GM23338 (cell line): Measurements from ENCODE around the gene COX7B2. TPM values are rescaled to one million over a fixed set of nuclear protein-coding genes. Genes with fewer than 3 reads are reported as not detected.

ENCODE experiments used
- ATAC-seq: fragments of 200-7000 bp; cut with Tn5 transposase; 3 replicates; pipeline ENCODE4 v1.9.1; 2020
- DNase-seq: peaks from one replicate; pipeline ENCODE4 v3.0.0-alpha.2; 2015; ENCODE audit warnings: low spot score
- H2AFZ ChIP-seq: fragments of 200-600 bp; sonication (generic); 2 replicates; pipeline ENCODE4 v1.8.0; 2016; ENCODE audit warnings: antibody characterized with exemption, mild to moderate bottlenecking, moderate library complexity
- H3F3A ChIP-seq: fragments of 200-600 bp; sonication (generic); replicated peaks from 2 replicates; pipeline ENCODE4 v1.8.0; 2017; ENCODE audit warnings: antibody characterized with exemption, mixed run types, low read depth
- H3K27ac ChIP-seq: fragments of 200-600 bp; sonication (generic); 2 replicates; pipeline ENCODE4 v1.6.1; 2016; ENCODE audit warnings: low read depth
- H3K27me3 ChIP-seq: fragments of 200-600 bp; sonication (generic); 2 replicates; pipeline ENCODE4 v1.8.0; 2016; ENCODE audit warnings: mild to moderate bottlenecking, mixed run types, moderate library complexity; ENCODE audit not compliant: insufficient read depth
- H3K36me3 ChIP-seq: fragments of 200-600 bp; sonication (generic); 2 replicates; pipeline ENCODE4 v1.8.0; 2016; ENCODE audit warnings: mild to moderate bottlenecking; ENCODE audit not compliant: insufficient read depth
- H3K4me1 ChIP-seq: fragments of 200-600 bp; sonication (generic); 2 replicates; pipeline ENCODE4 v1.8.0; 2016; ENCODE audit warnings: mild to moderate bottlenecking, moderate library complexity; ENCODE audit not compliant: insufficient read depth
- H3K4me2 ChIP-seq: fragments of 200-600 bp; sonication (generic); 2 replicates; pipeline ENCODE4 v1.7.1; 2017; ENCODE audit warnings: mixed run types
- H3K4me3 ChIP-seq: fragments of 200-600 bp; sonication (generic); 2 replicates; pipeline ENCODE4 v1.6.1; 2016; ENCODE audit warnings: mixed run types
- H3K79me2 ChIP-seq: fragments of 200-600 bp; sonication (generic); replicated peaks from 2 replicates; pipeline ENCODE4 v1.8.0; 2017; ENCODE audit warnings: mild to moderate bottlenecking; ENCODE audit not compliant: insufficient read depth
- H3K9me2 ChIP-seq: fragments of 200-600 bp; sonication (generic); 2 replicates; pipeline ENCODE4 v1.8.0; 2017; ENCODE audit not compliant: insufficient read depth
- H4K20me1 ChIP-seq: fragments of 200-600 bp; sonication (generic); replicated peaks from 2 replicates; pipeline ENCODE4 v1.8.0; 2017; ENCODE audit warnings: mild to moderate bottlenecking; ENCODE audit not compliant: insufficient read depth
- H3K27ac Mint-ChIP-seq: 2 replicates; pipeline ENCODE4 v1.8.0; 2020; ENCODE audit warnings: inconsistent platforms, mild to moderate bottlenecking, moderate library complexity, mixed read lengths
- H3K27me3 Mint-ChIP-seq: 3 replicates; pipeline ENCODE4 v1.8.0; 2022; ENCODE audit warnings: low read depth, mild to moderate bottlenecking, moderate library complexity, mixed read lengths, inconsistent platforms; ENCODE audit not compliant: insufficient read depth, poor library complexity
- H3K36me3 Mint-ChIP-seq: 3 replicates; pipeline ENCODE4 v1.8.0; 2021; ENCODE audit warnings: low read depth, mild to moderate bottlenecking, inconsistent platforms, moderate library complexity, mixed read lengths
- H3K4me1 Mint-ChIP-seq: 3 replicates; pipeline ENCODE4 v1.8.0; 2020; ENCODE audit warnings: mild to moderate bottlenecking, inconsistent platforms, mixed read lengths
- H3K4me3 Mint-ChIP-seq: 3 replicates; pipeline ENCODE4 v1.8.0; 2021; ENCODE audit warnings: moderate library complexity, mild to moderate bottlenecking, inconsistent platforms, mixed read lengths
- H3K9me3 Mint-ChIP-seq: 3 replicates; pipeline ENCODE4 v1.8.0; 2020; ENCODE audit warnings: moderate library complexity, mild to moderate bottlenecking, inconsistent platforms, mixed read lengths
- CREB1 ChIP-seq: fragments of 250-450 bp; sonication (Bioruptor Pico); IDR thresholded peaks from 2 replicates; pipeline ENCODE4 v1.5.0; 2020; ENCODE audit warnings: low read depth, mild to moderate bottlenecking, moderate library complexity
- CTCF ChIP-seq, 2 experiments: fragments of 200-600 bp in 1 of 2; sonication (generic) in 1 of 2; conservative IDR thresholded peaks; 2 replicates each; pipeline versions ENCODE4 v1.5.1 to v1.6.1; 2016 to 2017; ENCODE audit warnings: antibody characterized with exemption in 2 of 2, low read depth in 2 of 2, mild to moderate bottlenecking in 2 of 2, moderate library complexity in 1 of 2
- ETS1 ChIP-seq: IDR thresholded peaks from 2 replicates; pipeline ENCODE4 v1.6.1; 2016; ENCODE audit warnings: antibody characterized with exemption
- NANOG ChIP-seq: IDR thresholded peaks from 2 replicates; pipeline ENCODE4 v1.6.1; 2016; ENCODE audit warnings: antibody characterized with exemption, borderline replicate concordance
- STAT1 ChIP-seq: IDR thresholded peaks from one replicate; pipeline ENCODE4 v1.6.1; 2016; ENCODE audit warnings: antibody characterized with exemption; ENCODE audit not compliant: unreplicated experiment
- ZNF114 ChIP-seq: fragments of 250-450 bp; sonication (Bioruptor Pico); IDR thresholded peaks from 2 replicates; pipeline ENCODE4 v1.5.0; 2020; ENCODE audit warnings: mild to moderate bottlenecking, moderate library complexity
- ZNF462 ChIP-seq: fragments of 250-450 bp; sonication (Bioruptor Pico); IDR thresholded peaks from 2 replicates; pipeline ENCODE4 v1.5.0; 2020; ENCODE audit warnings: mild to moderate bottlenecking, moderate library complexity
- polyA plus RNA-seq: library from polyadenylated mRNA; unstranded; fragments of >200 nt; fragmentation: Nextera tagmentation; extraction: Ambion mirVana; gene quantifications from 2 replicates; pipeline ENCODE4 v1.2.1, GENCODE V29; 2016
- total RNA-seq: library from RNA; depleted of rRNA; stranded (reverse); fragments of >200 nt; shearing (Covaris generic); gene quantifications from 2 replicates; pipeline ENCODE4 v1.2.3, GENCODE V29; 2014

Gene COX7B2
- total and polyA plus RNA-seq, 2 experiments from 2014 or later: not detected

GRCh38 chr4:46952451-46952850 lies 43.4 kb upstream of the COX7B2 start (continued):
- no peak for TF ChIP-seq CTCF (conservative IDR thresholded peaks at IDR 0.05; ENCODE audit: low read depth in 2 of 2)

GRCh38 chr4:46950826-46951225 lies 41.8 kb upstream of the COX7B2 start:
- no peaks in the 10 kb centered on the region for H3K36me3 ChIP-seq
- DNase-seq (no peak), ATAC-seq (no peak)
- no peak overlapping the region for H3K27ac Mint-ChIP-seq
- no peak overlapping the region for H2AFZ ChIP-seq
- no peaks in the 10 kb centered on the region for H3K4me1 Mint-ChIP-seq
- H3K9me2 ChIP-seq: no peaks in the 10 kb centered on the region
- no peaks in the 10 kb centered on the region for H3K27me3 ChIP-seq
- no peaks in the 10 kb centered on the region for H3K4me1 ChIP-seq
- no peak overlapping the region for H3K4me2 ChIP-seq
- no peaks in the 10 kb centered on the region for H3F3A ChIP-seq
- no peaks in the 10 kb centered on the region for H3K9me3 Mint-ChIP-seq
- no peak overlapping the region for H3K27ac ChIP-seq
- H3K27me3 Mint-ChIP-seq: peaks cover 3% of the 10 kb centered on the region
- TF ChIP-seq ZNF114 (CRISPR knock-in tag) (no peak), CREB1 (CRISPR knock-in tag) (no peak), ZNF462 (CRISPR knock-in tag) (no peak), NANOG (no peak), STAT1 (no peak), ETS1 (no peak)
- no peak overlapping the region for H3K4me3 Mint-ChIP-seq
- H3K36me3 Mint-ChIP-seq: no peaks in the 10 kb centered on the region
- no peaks in the 10 kb centered on the region for H3K79me2 ChIP-seq
- no peaks in the 10 kb centered on the region for H4K20me1 ChIP-seq
- no peak overlapping the region for H3K4me3 ChIP-seq
